ENCODE data around the gene PRKCE. TPM values are rescaled to one million over a fixed set of nuclear protein-coding genes. Genes with fewer than 3 reads are reported as not detected.

The PRKCE gene
- total and polyA plus RNA-seq, 3 experiments from 2014 or later = 3.1 to 9.6 (median 7.9) TPM

GRCh38 chr2:46001741-46002506, 350.4 kb downstream of the PRKCE start:
- Histone ChIP-seq H3K4me1 (ENCODE audit: insufficient read depth, low read length) (no peaks in the 10 kb centered on the region), H3K27ac (ENCODE audit: low read depth, low read length) (no peak overlapping the region), H3K4me3 (ENCODE audit: low read length) (no peak overlapping the region), H3K36me3 (ENCODE audit: insufficient read depth, low read length) (no peaks in the 10 kb centered on the region), H3K27me3 (ENCODE audit: insufficient read depth, low read length, poor library complexity, severe bottlenecking) (no peaks in the 10 kb centered on the region), H3K9me3 (ENCODE audit: low read length) (no peaks in the 10 kb centered on the region)
- POLR2A ChIA-PET = no interaction called here
- H3K36me3 Mint-ChIP-seq = peaks cover 8 to 45% (median 27%) of the 10 kb centered on the region in 3 donors
- H3K27me3 Mint-ChIP-seq = no peaks in the 10 kb centered on the region
- no peak overlapping the region for H3K4me3 Mint-ChIP-seq
- DNase-seq = no peak
- CTCF ChIA-PET = interaction anchor here (1.4 kb wide), 1 partner anchor 9 kb away, joined by 4 read pairs; no protein-coding TSS in a partner anchor
- H3K27ac Mint-ChIP-seq = no peak overlapping the region
- H3K4me1 Mint-ChIP-seq = no peaks in the 10 kb centered on the region
- no peaks in the 10 kb centered on the region for H3K9me3 Mint-ChIP-seq

GRCh38 chr2:46002507-46002883, 351.0 kb downstream of the PRKCE start:
- Mint-ChIP-seq H3K36me3 (peaks cover 8 to 51% (median 31%) of the 10 kb centered on the region in 3 donors), H3K9me3 (no peaks in the 10 kb centered on the region), H3K27ac (no peak overlapping the region), H3K4me3 (no peak overlapping the region), H3K27me3 (no peaks in the 10 kb centered on the region), H3K4me1 (no peaks in the 10 kb centered on the region)
- no peaks in the 10 kb centered on the region for H3K4me1 ChIP-seq (ENCODE audit: insufficient read depth, low read length)
- CTCF ChIA-PET = interaction anchor here (1.4 kb wide), 1 partner anchor 10 kb away, joined by 4 read pairs; no protein-coding TSS in a partner anchor
- DNase-seq = no peak
- POLR2A ChIA-PET = no interaction called here
- no peaks in the 10 kb centered on the region for H3K36me3 ChIP-seq (ENCODE audit: insufficient read depth, low read length)
- H3K27ac ChIP-seq (ENCODE audit: low read depth, low read length) = no peak overlapping the region
- no peak overlapping the region for H3K4me3 ChIP-seq (ENCODE audit: low read length)
- H3K9me3 ChIP-seq (ENCODE audit: low read length) = no peaks in the 10 kb centered on the region
- no peaks in the 10 kb centered on the region for H3K27me3 ChIP-seq (ENCODE audit: insufficient read depth, low read length, poor library complexity, severe bottlenecking)

GRCh38 chr2:46002947-46003346, 351.5 kb downstream of the PRKCE start:
- Mint-ChIP-seq H3K4me1 (no peaks in the 10 kb centered on the region), H3K27me3 (no peaks in the 10 kb centered on the region), H3K4me3 (no peak overlapping the region), H3K36me3 (peaks cover 9 to 56% (median 35%) of the 10 kb centered on the region in 3 donors), H3K9me3 (no peaks in the 10 kb centered on the region), H3K27ac (peak overlapping the region in 1 of 8 donors; percentile 29)
- Histone ChIP-seq H3K4me3 (ENCODE audit: low read length) (no peak overlapping the region), H3K9me3 (ENCODE audit: low read length) (no peaks in the 10 kb centered on the region), H3K27ac (ENCODE audit: low read depth, low read length) (no peak overlapping the region), H3K4me1 (ENCODE audit: insufficient read depth, low read length) (no peaks in the 10 kb centered on the region), H3K27me3 (ENCODE audit: insufficient read depth, low read length, poor library complexity, severe bottlenecking) (no peaks in the 10 kb centered on the region), H3K36me3 (ENCODE audit: insufficient read depth, low read length) (no peaks in the 10 kb centered on the region)
- POLR2A ChIA-PET = no interaction called here
- no peak for DNase-seq
- CTCF ChIA-PET = no interaction called here

GRCh38 chr2:46003903-46004473, 352.5 kb downstream of the PRKCE start:
- Mint-ChIP-seq H3K4me1 (no peaks in the 10 kb centered on the region), H3K27ac (no peak overlapping the region), H3K4me3 (peak overlapping the region in 1 of 7 donors; percentile 61), H3K9me3 (no peaks in the 10 kb centered on the region), H3K27me3 (no peaks in the 10 kb centered on the region), H3K36me3 (peaks cover 9 to 64% (median 33%) of the 10 kb centered on the region in 3 donors)
- no peaks in the 10 kb centered on the region for H3K27me3 ChIP-seq (ENCODE audit: insufficient read depth, low read length, poor library complexity, severe bottlenecking)
- no peak overlapping the region for H3K4me3 ChIP-seq (ENCODE audit: low read length)
- no peaks in the 10 kb centered on the region for H3K36me3 ChIP-seq (ENCODE audit: insufficient read depth, low read length)
- ChIA-PET POLR2A (no interaction called here), CTCF (no interaction called here)
- no peak for DNase-seq
- no peaks in the 10 kb centered on the region for H3K4me1 ChIP-seq (ENCODE audit: insufficient read depth, low read length)
- H3K9me3 ChIP-seq (ENCODE audit: low read length) = no peaks in the 10 kb centered on the region
- H3K27ac ChIP-seq (ENCODE audit: low read depth, low read length) = no peak overlapping the region

- no peak overlapping the region for H3K27ac ChIP-seq (ENCODE audit: low read depth, low read length)
- H3K4me1 ChIP-seq (ENCODE audit: insufficient read depth, low read length) = no peaks in the 10 kb centered on the region
- H3K36me3 ChIP-seq (ENCODE audit: insufficient read depth, low read length) = no peaks in the 10 kb centered on the region
- H3K4me3 ChIP-seq (ENCODE audit: low read length) = no peak overlapping the region
- no peaks in the 10 kb centered on the region for H3K27me3 ChIP-seq (ENCODE audit: insufficient read depth, low read length, poor library complexity, severe bottlenecking)
- no peaks in the 10 kb centered on the region for H3K9me3 Mint-ChIP-seq
- ChIA-PET POLR2A (no interaction called here), CTCF (interaction anchor here (1.8 kb wide), 1 partner anchor 13 kb away, joined by 5 read pairs; no protein-coding TSS in a partner anchor)
- H3K36me3 Mint-ChIP-seq = peaks cover 9 to 66% (median 31%) of the 10 kb centered on the region in 3 donors
- DNase-seq = no peak
- no peak overlapping the region for H3K27ac Mint-ChIP-seq
- no peak overlapping the region for H3K4me3 Mint-ChIP-seq
- H3K27me3 Mint-ChIP-seq = no peaks in the 10 kb centered on the region
- H3K9me3 ChIP-seq (ENCODE audit: low read length) = no peaks in the 10 kb centered on the region
- no peaks in the 10 kb centered on the region for H3K4me1 Mint-ChIP-seq
Measured at GRCh38 chr2:46006473-46007025, 355.1 kb downstream of the PRKCE start.

- H3K4me3 Mint-ChIP-seq = no peak overlapping the region
- peaks cover 9 to 66% (median 34%) of the 10 kb centered on the region in 3 donors for H3K36me3 Mint-ChIP-seq
- H3K27me3 Mint-ChIP-seq = no peaks in the 10 kb centered on the region
- no peak overlapping the region for H3K4me3 ChIP-seq (ENCODE audit: low read length)
- CTCF ChIA-PET = no interaction called here
- H3K4me1 Mint-ChIP-seq = no peaks in the 10 kb centered on the region
- H3K27ac Mint-ChIP-seq = no peak overlapping the region
- H3K36me3 ChIP-seq (ENCODE audit: insufficient read depth, low read length) = no peaks in the 10 kb centered on the region
- POLR2A ChIA-PET = no interaction called here
- no peaks in the 10 kb centered on the region for H3K4me1 ChIP-seq (ENCODE audit: insufficient read depth, low read length)
- no peaks in the 10 kb centered on the region for H3K9me3 Mint-ChIP-seq
- H3K27ac ChIP-seq (ENCODE audit: low read depth, low read length) = no peak overlapping the region
- H3K9me3 ChIP-seq (ENCODE audit: low read length) = no peaks in the 10 kb centered on the region
- H3K27me3 ChIP-seq (ENCODE audit: insufficient read depth, low read length, poor library complexity, severe bottlenecking) = no peaks in the 10 kb centered on the region
- DNase-seq = no peak
Measured at GRCh38 chr2:46007412-46007811, 355.9 kb downstream of the PRKCE start.

- H3K36me3 ChIP-seq (ENCODE audit: insufficient read depth, low read length) = no peaks in the 10 kb centered on the region
- DNase-seq = no peak
- no peaks in the 10 kb centered on the region for H3K9me3 ChIP-seq (ENCODE audit: low read length)
- POLR2A ChIA-PET = no interaction called here
- CTCF ChIA-PET = no interaction called here
- H3K9me3 Mint-ChIP-seq = no peaks in the 10 kb centered on the region
- no peak overlapping the region for H3K4me3 ChIP-seq (ENCODE audit: low read length)
- H3K27me3 ChIP-seq (ENCODE audit: insufficient read depth, low read length, poor library complexity, severe bottlenecking) = no peaks in the 10 kb centered on the region
- no peak overlapping the region for H3K27ac ChIP-seq (ENCODE audit: low read depth, low read length)
- H3K4me3 Mint-ChIP-seq = no peak overlapping the region
- H3K36me3 Mint-ChIP-seq = peaks cover 12 to 68% (median 30%) of the 10 kb centered on the region in 3 donors
- H3K4me1 ChIP-seq (ENCODE audit: insufficient read depth, low read length) = no peaks in the 10 kb centered on the region
- H3K27ac Mint-ChIP-seq = no peak overlapping the region
- no peaks in the 10 kb centered on the region for H3K4me1 Mint-ChIP-seq
- no peaks in the 10 kb centered on the region for H3K27me3 Mint-ChIP-seq
Measured at GRCh38 chr2:46008091-46008870, 356.8 kb downstream of the PRKCE start.

- Histone ChIP-seq H3K9me3 (ENCODE audit: low read length) (no peaks in the 10 kb centered on the region), H3K36me3 (ENCODE audit: insufficient read depth, low read length) (no peaks in the 10 kb centered on the region), H3K4me1 (ENCODE audit: insufficient read depth, low read length) (no peaks in the 10 kb centered on the region), H3K4me3 (ENCODE audit: low read length) (no peak overlapping the region), H3K27ac (ENCODE audit: low read depth, low read length) (no peak overlapping the region), H3K27me3 (ENCODE audit: insufficient read depth, low read length, poor library complexity, severe bottlenecking) (no peaks in the 10 kb centered on the region)
- no peak overlapping the region for H3K4me3 Mint-ChIP-seq
- POLR2A ChIA-PET = no interaction called here
- CTCF ChIA-PET = no interaction called here
- H3K36me3 Mint-ChIP-seq = peaks cover 13 to 68% (median 26%) of the 10 kb centered on the region in 3 donors
- H3K27ac Mint-ChIP-seq = no peak overlapping the region
- no peaks in the 10 kb centered on the region for H3K27me3 Mint-ChIP-seq
- H3K9me3 Mint-ChIP-seq = no peaks in the 10 kb centered on the region
- H3K4me1 Mint-ChIP-seq = no peaks in the 10 kb centered on the region
- DNase-seq = no peak
Measured at GRCh38 chr2:46009315-46009714, 357.8 kb downstream of the PRKCE start.
